HG03521 (cell line): ENCODE measurements around the gene HSP90AB1.

Source experiments
- ATAC-seq: cut with Tn5 transposase; IDR thresholded peaks from one replicate; pipeline ENCODE4 v1.9.1; 2021; ENCODE audit warnings: mild to moderate bottlenecking, moderate library complexity; ENCODE audit not compliant: unreplicated experiment

Gene HSP90AB1

GRCh38 chr6:44234101-44235025 is 12.5 kb upstream of the HSP90AB1 start:
- ATAC-seq = no peak

- no peak for ATAC-seq
Observed at GRCh38 chr6:44235269-44235668, 11.6 kb upstream of the HSP90AB1 start.

GRCh38 chr6:44235891-44236516 is 10.9 kb upstream of the HSP90AB1 start:
- no peak for ATAC-seq

- ATAC-seq = peak; percentile 37
Observed at GRCh38 chr6:44237021-44237812, 9.7 kb upstream of the HSP90AB1 start.

- peak; percentile 87 for ATAC-seq
Observed at GRCh38 chr6:44237813-44238433, 9.0 kb upstream of the HSP90AB1 start.

- ATAC-seq = no peak
Observed at GRCh38 chr6:44238687-44239350, 8.1 kb upstream of the HSP90AB1 start.

- no peak for ATAC-seq
Observed at GRCh38 chr6:44243345-44243744, 3.6 kb upstream of the HSP90AB1 start.

- no peak for ATAC-seq
Observed at GRCh38 chr6:44245391-44245911, 1.4 kb upstream of the HSP90AB1 start.

GRCh38 chr6:44245912-44246662 is 814 bp upstream of the HSP90AB1 start:
- peak; percentile 40 for ATAC-seq

GRCh38 chr6:44247338-44248302 is 719 bp downstream of the HSP90AB1 start:
- peak; percentile 33 for ATAC-seq

GRCh38 chr6:44248579-44248978 is 1.7 kb downstream of the HSP90AB1 start:
- no peak for ATAC-seq

GRCh38 chr6:44249082-44249748 is 2.3 kb downstream of the HSP90AB1 start:
- no peak for ATAC-seq

- no peak for ATAC-seq
Observed at GRCh38 chr6:44250067-44250717, 3.3 kb downstream of the HSP90AB1 start.

- ATAC-seq = no peak
Observed at GRCh38 chr6:44250718-44251123, 3.8 kb downstream of the HSP90AB1 start.

GRCh38 chr6:44251576-44252524 is 4.9 kb downstream of the HSP90AB1 start:
- no peak for ATAC-seq
